SK-N-SH (cell line): Measurements from ENCODE around the gene SRSF12. TPM values are rescaled to one million over a fixed set of nuclear protein-coding genes. Genes with fewer than 3 reads are reported as not detected.
A peak's percentile ranks its signal among the peaks of the same experiment; 100 is the strongest.

ENCODE experiments used
- CTCF ChIA-PET: fragments of 300-600, 350-600 bp; formaldehyde crosslinking; extraction: SDS; loops from one replicate; lab custom pipeline; 2021; lab: Yijun Ruan, JAX
- POLR2A ChIA-PET: fragments of 350-600 bp; sonication (Branson Sonifier 250); formaldehyde crosslinking; extraction: SDS; loops from one replicate; lab custom pipeline; 2020; ENCODE audit warnings: antibody characterized with exemption, inconsistent platforms; lab: Yijun Ruan, JAX
- DNase-seq: peaks from one replicate; pipeline ENCODE4 v3.0.0; 2012
- H2AFZ ChIP-seq: fragments of 200-600 bp; sonication (generic); 2 replicates; pipeline ENCODE4 v1.8.1; 2016; ENCODE audit warnings: antibody characterized with exemption, mild to moderate bottlenecking, low read depth
- H3F3A ChIP-seq: fragments of 200-600 bp; sonication (generic); replicated peaks from 2 replicates; pipeline ENCODE3; 2016; ENCODE audit warnings: antibody characterized with exemption, mild to moderate bottlenecking; ENCODE audit not compliant: insufficient read depth
- H3K27ac ChIP-seq, 2 experiments: fragments of 200-500 bp in 1 of 2; fragments of 200-600 bp in 1 of 2; sonication (Bioruptor generic) in 1 of 2; sonication (generic), shearing (Covaris generic) in 1 of 2; 2 replicates each; pipeline versions ENCODE4 v1.5.1 to v1.6.1; 2014 to 2016; ENCODE audit warnings: low read depth in 2 of 2, inconsistent platforms in 1 of 2, low read length in 1 of 2, mild to moderate bottlenecking in 1 of 2, mixed read lengths in 1 of 2
- H3K27me3 ChIP-seq: fragments of 200-600 bp; sonication (generic), shearing (Covaris generic); 2 replicates; pipeline ENCODE4 v1.6.1; 2016; ENCODE audit warnings: mixed run types; ENCODE audit not compliant: insufficient read depth
- H3K36me3 ChIP-seq, 2 experiments: fragments of 200-500 bp in 1 of 2; fragments of 200-600 bp in 1 of 2; sonication (Bioruptor generic) in 1 of 2; sonication (generic) in 1 of 2; replicated peaks in 1 of 2; 2 replicates each; pipeline versions ENCODE3 to v1.5.1; 2014 to 2016; ENCODE audit warnings: low read length in 1 of 2, mild to moderate bottlenecking in 1 of 2; ENCODE audit not compliant: insufficient read depth in 2 of 2, control insufficient read depth in 1 of 2
- H3K4me1 ChIP-seq, 2 experiments: fragments of 200-500 bp in 1 of 2; fragments of 200-600 bp in 1 of 2; sonication (Bioruptor generic) in 1 of 2; sonication (generic), shearing (Covaris generic) in 1 of 2; 2 replicates each; pipeline versions ENCODE4 v1.5.1 to v1.6.1; 2014 to 2016; ENCODE audit warnings: low read depth in 1 of 2, low read length in 1 of 2, mixed run types in 1 of 2; ENCODE audit not compliant: insufficient read depth in 2 of 2, control insufficient read depth in 1 of 2
- H3K4me2 ChIP-seq: fragments of 200-600 bp; sonication (generic), shearing (Covaris generic); 2 replicates; pipeline ENCODE4 v1.6.1; 2017; ENCODE audit warnings: mixed run types
- H3K4me3 ChIP-seq, 2 experiments: fragments of 200-500 bp in 1 of 2; fragments of 200-600 bp in 1 of 2; sonication (Bioruptor generic) in 1 of 2; sonication (generic), shearing (Covaris generic) in 1 of 2; 2 replicates each; pipeline versions ENCODE4 v1.5.1 to v1.8.1; 2014 to 2016; ENCODE audit warnings: low read depth in 2 of 2, inconsistent platforms in 1 of 2, low read length in 1 of 2, mild to moderate bottlenecking in 1 of 2, mixed read lengths in 1 of 2, moderate library complexity in 1 of 2
- H3K79me2 ChIP-seq: fragments of 200-600 bp; sonication (generic); 2 replicates; pipeline ENCODE4 v1.8.1; 2017; ENCODE audit warnings: mild to moderate bottlenecking; ENCODE audit not compliant: insufficient read depth
- H3K9ac ChIP-seq: fragments of 200-600 bp; sonication (generic); 2 replicates; pipeline ENCODE4 v1.6.1; 2017; ENCODE audit warnings: mixed run types
- H3K9me2 ChIP-seq: fragments of 200-600 bp; sonication (generic); 2 replicates; pipeline ENCODE4 v1.6.1; 2017; ENCODE audit warnings: mixed run types
- H3K9me3 ChIP-seq: fragments of 200-600 bp; sonication (generic); 2 replicates; pipeline ENCODE4 v1.6.1; 2017; ENCODE audit warnings: mixed run types, mild to moderate bottlenecking, moderate library complexity
- H4K20me1 ChIP-seq: fragments of 200-600 bp; sonication (generic); 2 replicates; pipeline ENCODE4 v1.6.1; 2017; ENCODE audit warnings: mild to moderate bottlenecking, mixed run types; ENCODE audit not compliant: insufficient read depth
- EP300 ChIP-seq, 2 experiments: IDR thresholded peaks; 2 replicates each; pipeline versions ENCODE4 v1.4.0 to v1.6.1; 2012; ENCODE audit warnings: borderline replicate concordance in 1 of 2, low read depth in 1 of 2, low read length in 1 of 2
- EZH2phosphoT487 ChIP-seq: fragments of 200-600 bp; sonication (generic); IDR thresholded peaks from 2 replicates; pipeline ENCODE4 v1.6.1; 2017; ENCODE audit warnings: low read depth, mixed run types, mild to moderate bottlenecking, antibody characterized with exemption, moderate library complexity, borderline replicate concordance
- FOXJ3 ChIP-seq: sonication (generic); formaldehyde crosslinking; IDR thresholded peaks from 2 replicates; pipeline ENCODE4 v1.5.1; 2020; ENCODE audit warnings: mild to moderate bottlenecking, missing genetic modification reagents
- FOXM1 ChIP-seq: IDR thresholded peaks from 2 replicates; pipeline ENCODE4 v1.4.0; 2012; ENCODE audit warnings: low read depth, mild to moderate bottlenecking
- GATA2 ChIP-seq: sonication (generic); formaldehyde crosslinking; IDR thresholded peaks from 2 replicates; pipeline ENCODE4 v1.5.0; 2020; ENCODE audit warnings: mild to moderate bottlenecking, missing genetic modification reagents
- MEF2A ChIP-seq: IDR thresholded peaks from 2 replicates; pipeline ENCODE4 v1.4.0; 2012; ENCODE audit warnings: low read depth, borderline replicate concordance
- RAD21 ChIP-seq: IDR thresholded peaks from 2 replicates; pipeline ENCODE4 v1.6.1; 2012; ENCODE audit warnings: mild to moderate bottlenecking, low read length
- RFX5 ChIP-seq: IDR thresholded peaks from 2 replicates; pipeline ENCODE4 v1.6.1; 2012; ENCODE audit warnings: mild to moderate bottlenecking, improper control_type of control experiment, low read length
- SIN3A ChIP-seq: IDR thresholded peaks from 2 replicates; pipeline ENCODE4 v1.6.1; 2012; ENCODE audit warnings: low read depth, mild to moderate bottlenecking, low read length, moderate library complexity, borderline replicate concordance
- SMC3 ChIP-seq: IDR thresholded peaks from 2 replicates; pipeline ENCODE4 v1.6.1; 2012; ENCODE audit warnings: low read depth, low read length, improper control_type of control experiment
- TCF12 ChIP-seq: IDR thresholded peaks from 2 replicates; pipeline ENCODE4 v1.4.0; 2012
- TEAD4 ChIP-seq: IDR thresholded peaks from 2 replicates; pipeline ENCODE4 v1.4.0; 2012; ENCODE audit warnings: mild to moderate bottlenecking, borderline replicate concordance; ENCODE audit not compliant: insufficient read depth
- YY1 ChIP-seq: IDR thresholded peaks from 2 replicates; pipeline ENCODE4 v1.4.0; 2012; ENCODE audit warnings: low read depth, mild to moderate bottlenecking
- WGBS: methylation state at CpG from one replicate; pipeline ENCODE4 v1.1.6; 2017; ENCODE audit warnings: low lambda C conversion rate; 5-methylcytosine and 5-hydroxymethylcytosine counted together
- polyA plus RNA-seq, 3 experiments: library from polyadenylated mRNA; depleted of rRNA; stranded (reverse); fragments of >200 nt; gene quantifications; 2 replicates each; pipeline ENCODE4 v1.2.3, GENCODE V29; 2012

The SRSF12 gene
- polyA plus RNA-seq, 1 of the 3 experiments (the other 2 are of a cell fraction): 1.1 TPM

- ChIA-PET POLR2A (interaction anchor here (0.6 to 2.0 kb wide), 11 partner anchors 10 to 1379 kb away, joined by 3 to 11 read pairs (median 4); partner anchors contain the start of genes PM20D2, SRSF12 and UBE2J1), CTCF (interaction anchor here (1.1 to 8.8 kb wide), 5 partner anchors 13 to 296 kb away, joined by 3 to 53 read pairs (median 5); no protein-coding TSS in a partner anchor)
- Histone ChIP-seq H3F3A (peaks cover 15% of the 10 kb centered on the region), H2AFZ (peak overlapping the region; percentile 84), H3K9ac (peak overlapping the region; percentile 100), H3K27ac (peak overlapping the region; percentile 89 to 94), H3K4me2 (peak overlapping the region; percentile 73), H3K36me3 (peaks cover 11 to 15% of the 10 kb centered on the region in 2 experiments), H4K20me1 (peaks cover 30% of the 10 kb centered on the region), H3K27me3 (no peaks in the 10 kb centered on the region), H3K4me3 (peak overlapping the region; percentile 93 to 95), H3K9me2 (no peaks in the 10 kb centered on the region), H3K9me3 (no peaks in the 10 kb centered on the region), H3K4me1 (peaks cover 4 to 15% of the 10 kb centered on the region in 2 experiments; a peak in 2 of 4 replicates), H3K79me2 (peaks cover 36% of the 10 kb centered on the region)
- DNase-seq: peak; percentile 29
- TF ChIP-seq SIN3A: peak; percentile 37; the same call in 1 of the 2 replicates
- TF ChIP-seq TCF12: no peak
- WGBS: 5% methylated on average over 20 of the region's 20 CpGs
Measured at GRCh38 chr6:89079511-89080234, 38.2 kb downstream of the SRSF12 start.

GRCh38 chr6:89073840-89074239 is 44.0 kb downstream of the SRSF12 start:
- CTCF ChIA-PET: no interaction called here
- Histone ChIP-seq H3K4me3 (no peak overlapping the region), H3K27me3 (no peaks in the 10 kb centered on the region), H3K9ac (no peak overlapping the region), H2AFZ (no peak overlapping the region), H3K27ac (no peak overlapping the region), H3K4me1 (no peaks in the 10 kb centered on the region), H3F3A (peaks cover 5% of the 10 kb centered on the region), H3K9me2 (no peaks in the 10 kb centered on the region), H3K9me3 (no peaks in the 10 kb centered on the region), H3K79me2 (no peaks in the 10 kb centered on the region), H3K4me2 (no peak overlapping the region), H3K36me3 (no peaks in the 10 kb centered on the region), H4K20me1 (no peaks in the 10 kb centered on the region)
- POLR2A ChIA-PET: no interaction called here
- no peak for TF ChIP-seq EP300 (IDR thresholded peaks at IDR 0.05; ENCODE audit: borderline replicate concordance in 1 of 2, low read depth in 1 of 2, low read length in 1 of 2)
- TF ChIP-seq EZH2phosphoT487: no peak
- no peak for TF ChIP-seq YY1
- no peak for TF ChIP-seq GATA2 (CRISPR knock-in tag)
- no peak for TF ChIP-seq RAD21
- no peak for TF ChIP-seq FOXJ3
- no peak for TF ChIP-seq FOXM1
- TF ChIP-seq RFX5: no peak
- TF ChIP-seq MEF2A: no peak
- no peak for TF ChIP-seq SMC3
- no peak for TF ChIP-seq TEAD4
- DNase-seq: no peak
- 68% methylated on average over 2 of the region's 2 CpGs for WGBS
